Smooth muscle cell (in vitro differentiated cells): ENCODE results near the gene MED27. TPM values are rescaled to one million over a fixed set of nuclear protein-coding genes. Genes with fewer than 3 reads are reported as not detected.

Experiments used
- DNase-seq: peaks from one replicate; lab custom pipeline; 2025; ENCODE audit not compliant: unreplicated experiment; lab: John Stamatoyannopoulos, UW
- H2AFZ ChIP-seq: fragments of 200-600 bp; sonication (generic); 2 replicates; pipeline ENCODE4 v1.6.0; 2016; ENCODE audit warnings: antibody characterized with exemption, low read depth, mild to moderate bottlenecking
- H3F3A ChIP-seq: fragments of 200-600 bp; sonication (generic); 2 replicates; pipeline ENCODE4 v1.6.0; 2017; ENCODE audit warnings: antibody characterized with exemption, low read depth
- H3K27ac ChIP-seq: fragments of 200-600 bp; sonication (generic); 2 replicates; pipeline ENCODE4 v1.5.1; 2016; ENCODE audit warnings: low read depth, mild to moderate bottlenecking
- H3K27me3 ChIP-seq: fragments of 200-600 bp; sonication (generic); 2 replicates; pipeline ENCODE4 v1.6.1; 2016; ENCODE audit warnings: low read depth, mild to moderate bottlenecking
- H3K36me3 ChIP-seq: fragments of 200-600 bp; sonication (generic); 2 replicates; pipeline ENCODE4 v1.5.1; 2016; ENCODE audit warnings: low read depth
- H3K4me1 ChIP-seq: fragments of 200-600 bp; sonication (generic); 2 replicates; pipeline ENCODE4 v1.5.1; 2016; ENCODE audit warnings: low read depth
- H3K4me2 ChIP-seq: fragments of 200-600 bp; sonication (generic); 2 replicates; pipeline ENCODE4 v1.6.0; 2016; ENCODE audit warnings: mild to moderate bottlenecking
- H3K4me3 ChIP-seq: fragments of 200-600 bp; sonication (generic); 2 replicates; pipeline ENCODE4 v1.5.1; 2016; ENCODE audit warnings: mild to moderate bottlenecking
- H3K79me2 ChIP-seq: fragments of 200-600 bp; sonication (generic); 2 replicates; pipeline ENCODE4 v1.6.0; 2016; ENCODE audit warnings: low read depth, mild to moderate bottlenecking
- H3K9ac ChIP-seq: fragments of 200-600 bp; sonication (generic); 2 replicates; pipeline ENCODE4 v1.6.0; 2016; ENCODE audit warnings: low read depth
- H3K9me3 ChIP-seq: fragments of 200-600 bp; sonication (generic); replicated peaks from 2 replicates; pipeline ENCODE4 v1.5.1; 2016; ENCODE audit warnings: low read depth
- H4K20me1 ChIP-seq: fragments of 200-600 bp; sonication (generic); 2 replicates; pipeline ENCODE4 v1.6.0; 2016; ENCODE audit warnings: low read depth
- CTCF ChIP-seq: fragments of 200-600 bp; sonication (generic); IDR thresholded peaks from 2 replicates; pipeline ENCODE4 v1.5.1; 2017; ENCODE audit warnings: borderline replicate concordance, mild to moderate bottlenecking, antibody characterized with exemption; ENCODE audit not compliant: insufficient read depth, poor library complexity, severe bottlenecking
- WGBS: methylation state at CpG from one replicate; pipeline ENCODE4 v1.1.7; 2016; ENCODE audit warnings: low lambda C conversion rate; 5-methylcytosine and 5-hydroxymethylcytosine counted together
- polyA plus RNA-seq: library from polyadenylated mRNA; unstranded; fragments of >200 nt; fragmentation: Nextera tagmentation; extraction: Ambion mirVana; gene quantifications from 2 replicates; pipeline ENCODE4 v1.2.1, GENCODE V29; 2016
- total RNA-seq: library from RNA; depleted of rRNA; stranded (reverse); fragments of >200 nt; gene quantifications from 2 replicates; pipeline ENCODE4 v1.2.3, GENCODE V29; 2014

The MED27 gene
- total and polyA plus RNA-seq, 2 experiments from 2014 or later, result 24.0 to 50.0 TPM

DNA sequence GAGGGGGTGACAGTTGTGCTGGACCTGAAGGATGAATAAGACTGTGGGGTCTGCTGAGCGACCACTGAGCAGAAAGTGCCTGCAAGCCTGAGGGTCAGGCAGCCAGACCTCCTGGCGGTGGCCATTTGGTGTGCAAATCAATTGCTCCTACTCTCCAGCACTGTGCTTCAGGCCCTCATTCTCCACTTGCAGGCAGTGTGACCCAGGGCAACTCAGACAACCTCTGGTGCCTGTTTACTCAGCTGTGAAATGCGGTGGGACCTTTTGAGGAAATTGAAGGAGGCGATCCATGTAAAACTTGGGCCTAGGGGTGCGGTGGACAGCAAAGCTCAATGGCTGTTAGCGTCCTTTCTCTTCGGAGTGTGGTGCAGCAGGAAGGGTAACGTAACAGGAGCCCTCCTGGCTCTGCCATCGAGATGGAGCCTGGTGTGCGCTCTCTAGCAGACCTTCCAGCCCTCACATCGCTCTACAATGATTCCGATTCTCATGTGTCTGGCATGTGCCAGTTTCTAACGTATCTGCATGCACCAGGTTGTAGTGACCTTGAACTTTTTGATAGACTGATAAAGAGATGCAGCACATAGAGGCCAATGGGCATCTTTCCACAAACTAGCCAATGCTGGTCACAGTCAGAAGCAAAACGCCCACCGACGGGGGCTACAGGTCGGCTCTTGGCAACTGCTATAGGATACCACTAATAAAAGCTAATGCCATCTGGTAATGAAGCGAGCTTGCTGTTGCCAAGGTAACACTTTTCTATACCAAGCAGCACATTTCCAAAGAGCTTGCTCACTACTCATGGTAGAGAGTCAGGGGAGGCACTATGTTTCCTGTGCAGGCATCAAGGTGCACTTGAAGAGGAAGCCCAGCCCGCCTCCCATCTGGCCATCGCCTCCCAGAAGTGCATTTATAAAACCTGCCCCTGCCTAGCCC is 180.1 kb downstream of the MED27 start:
- Histone ChIP-seq H3K9ac (no peak overlapping the region), H3K79me2 (no peaks in the 10 kb centered on the region), H3K27me3 (no peaks in the 10 kb centered on the region), H3K4me1 (no peaks in the 10 kb centered on the region), H3K4me2 (no peak overlapping the region), H4K20me1 (peaks cover 63% of the 10 kb centered on the region), H2AFZ (no peak overlapping the region), H3K27ac (no peak overlapping the region), H3F3A (no peaks in the 10 kb centered on the region), H3K9me3 (no peaks in the 10 kb centered on the region), H3K36me3 (no peaks in the 10 kb centered on the region), H3K4me3 (no peak overlapping the region)
- DNase-seq, result no peak
- no peak for TF ChIP-seq CTCF
- WGBS, result 86% methylated on average over 20 of the region's 20 CpGs

GRCh38 chr9:131892902-131893500 is 186.7 kb downstream of the MED27 start:
- peaks cover 34% of the 10 kb centered on the region for H4K20me1 ChIP-seq
- no peak overlapping the region for H3K9ac ChIP-seq
- TF ChIP-seq CTCF, result no peak
- no peak overlapping the region for H3K4me2 ChIP-seq
- no peaks in the 10 kb centered on the region for H3K4me1 ChIP-seq
- no peaks in the 10 kb centered on the region for H3K9me3 ChIP-seq
- no peak overlapping the region for H3K27ac ChIP-seq
- no peak overlapping the region for H3K4me3 ChIP-seq
- 80% methylated on average over 9 of the region's 9 CpGs for WGBS
- no peaks in the 10 kb centered on the region for H3K27me3 ChIP-seq
- no peak overlapping the region for H2AFZ ChIP-seq
- H3K79me2 ChIP-seq, result no peaks in the 10 kb centered on the region
- no peaks in the 10 kb centered on the region for H3K36me3 ChIP-seq
- no peaks in the 10 kb centered on the region for H3F3A ChIP-seq
- DNase-seq, result no peak

- 87% methylated on average over 5 of the region's 5 CpGs for WGBS
- H2AFZ ChIP-seq, result no peak overlapping the region
- no peak overlapping the region for H3K9ac ChIP-seq
- H3K9me3 ChIP-seq, result no peaks in the 10 kb centered on the region
- no peaks in the 10 kb centered on the region for H3K79me2 ChIP-seq
- H3K27ac ChIP-seq, result no peak overlapping the region
- H3K4me3 ChIP-seq, result no peak overlapping the region
- H3K4me2 ChIP-seq, result no peak overlapping the region
- peaks cover 28% of the 10 kb centered on the region for H4K20me1 ChIP-seq
- DNase-seq, result no peak
- no peaks in the 10 kb centered on the region for H3F3A ChIP-seq
- no peaks in the 10 kb centered on the region for H3K27me3 ChIP-seq
- TF ChIP-seq CTCF, result no peak
- H3K36me3 ChIP-seq, result no peaks in the 10 kb centered on the region
- no peaks in the 10 kb centered on the region for H3K4me1 ChIP-seq
Measured at GRCh38 chr9:131892162-131892707, 187.4 kb downstream of the MED27 start.
